ENCODE results near the gene SLC22A1.
"Not testable (repeated sequence)": the region's sequence is repeated elsewhere in the genome, so short reads cannot be mapped to it uniquely, and the experiment has no call there.

Gene SLC22A1

GRCh38 chr6:160121981-160122380, 366 bp downstream of the SLC22A1 start:
- DNase-seq (ENCODE audit: low read depth in 2 of 3, low spot score in 1 of 3): no peak

GRCh38 chr6:160122744-160123143, 1.1 kb downstream of the SLC22A1 start:
- no peak for DNase-seq (ENCODE audit: low read depth in 2 of 3, low spot score in 1 of 3)

- DNase-seq (ENCODE audit: low read depth in 2 of 3, low spot score in 1 of 3): no peak
Measured at GRCh38 chr6:160124007-160124406, 2.4 kb downstream of the SLC22A1 start.

- DNase-seq (ENCODE audit: low read depth in 2 of 3, low spot score in 1 of 3): no peak
Measured at GRCh38 chr6:160124605-160125004, 3.0 kb downstream of the SLC22A1 start.

GRCh38 chr6:160125105-160125504, 3.5 kb downstream of the SLC22A1 start:
- not testable (repeated sequence) for DNase-seq (ENCODE audit: low read depth in 2 of 3, low spot score in 1 of 3)

- DNase-seq (ENCODE audit: low read depth in 2 of 3, low spot score in 1 of 3): no peak
Measured at GRCh38 chr6:160127270-160128124, 5.9 kb downstream of the SLC22A1 start.

- DNase-seq (ENCODE audit: low read depth in 2 of 3, low spot score in 1 of 3): no peak
Measured at GRCh38 chr6:160128125-160128683, 6.6 kb downstream of the SLC22A1 start.

GRCh38 chr6:160128879-160129516, 7.4 kb downstream of the SLC22A1 start:
- DNase-seq (ENCODE audit: low read depth in 2 of 3, low spot score in 1 of 3): no peak

- no peak for DNase-seq (ENCODE audit: low read depth in 2 of 3, low spot score in 1 of 3)
Measured at GRCh38 chr6:160129881-160130615, 8.4 kb downstream of the SLC22A1 start.

- no peak for DNase-seq (ENCODE audit: low read depth in 2 of 3, low spot score in 1 of 3)
Measured at GRCh38 chr6:160130729-160131484, 9.3 kb downstream of the SLC22A1 start.

- DNase-seq (ENCODE audit: low read depth in 2 of 3, low spot score in 1 of 3): no peak
Measured at GRCh38 chr6:160131636-160132296, 10.2 kb downstream of the SLC22A1 start.

GRCh38 chr6:160132297-160132637, 10.7 kb downstream of the SLC22A1 start:
- no peak for DNase-seq (ENCODE audit: low read depth in 2 of 3, low spot score in 1 of 3)

- no peak for DNase-seq (ENCODE audit: low read depth in 2 of 3, low spot score in 1 of 3)
Measured at GRCh38 chr6:160132776-160133338, 11.2 kb downstream of the SLC22A1 start.

GRCh38 chr6:160133441-160134336, 12.1 kb downstream of the SLC22A1 start:
- DNase-seq (ENCODE audit: low read depth in 2 of 3, low spot score in 1 of 3): no peak

GRCh38 chr6:160134337-160134751, 12.7 kb downstream of the SLC22A1 start:
- DNase-seq (ENCODE audit: low read depth in 2 of 3, low spot score in 1 of 3): peak in 2 of 3 donors; percentile 12

- DNase-seq (ENCODE audit: low read depth in 2 of 3, low spot score in 1 of 3): no peak
Measured at GRCh38 chr6:160134779-160135547, 13.3 kb downstream of the SLC22A1 start.

- DNase-seq (ENCODE audit: low read depth in 2 of 3, low spot score in 1 of 3): no peak
Measured at GRCh38 chr6:160135907-160136655, 14.5 kb downstream of the SLC22A1 start.
